IMR-90 (cell line): ENCODE measurements around the gene GPC5. TPM values are rescaled to one million over a fixed set of nuclear protein-coding genes. Genes with fewer than 3 reads are reported as not detected.

Experiments
- ATAC-seq: fragments of 200-7000 bp; cut with Tn5 transposase; 2 replicates; pipeline ENCODE4 v1.9.1; 2020; ENCODE audit warnings: low read depth, mild to moderate bottlenecking, moderate library complexity
- BruUV-seq: library from RNA; stranded (reverse); fragments of 400-500 nt; replicated peaks from 2 replicates; lab custom pipeline; 2021; lab: Mats Ljungman, UMichigan
- CTCF ChIA-PET: fragments of 300-600 bp; formaldehyde crosslinking; extraction: SDS; loops from one replicate; lab custom pipeline; 2021; ENCODE audit warnings: antibody characterized with exemption; lab: Yijun Ruan, JAX
- POLR2A ChIA-PET: fragments of 300-600 bp; sonication (Branson Sonifier 250); formaldehyde crosslinking; loops from one replicate; lab custom pipeline; 2022; ENCODE audit warnings: antibody characterized with exemption; ENCODE audit not compliant: unreplicated experiment; lab: Charles Lee
- DNase-seq: peaks from one replicate; pipeline ENCODE4 v3.0.0; 2013
- H2AFZ ChIP-seq: replicated peaks from 2 replicates; pipeline ENCODE3; 2013; ENCODE audit warnings: low read length, mild to moderate bottlenecking; ENCODE audit not compliant: poor library complexity
- H2AK5ac ChIP-seq: 2 replicates; pipeline ENCODE4 v1.6.1; 2013; ENCODE audit warnings: low read depth, low read length, inconsistent platforms
- H2AK9ac ChIP-seq: replicated peaks from 2 replicates; pipeline ENCODE3; 2013; ENCODE audit warnings: mild to moderate bottlenecking, low read depth, low read length, moderate library complexity; ENCODE audit not compliant: poor library complexity
- H2BK120ac ChIP-seq: 2 replicates; pipeline ENCODE4 v1.6.1; 2013; ENCODE audit warnings: low read depth, low read length, inconsistent platforms
- H2BK15ac ChIP-seq: 3 replicates; pipeline ENCODE4 v1.6.1; 2013; ENCODE audit warnings: low read depth, low read length, inconsistent platforms
- H2BK20ac ChIP-seq: 2 replicates; pipeline ENCODE4 v1.6.1; 2013; ENCODE audit warnings: low read depth, mild to moderate bottlenecking, inconsistent platforms, low read length, moderate library complexity
- H2BK5ac ChIP-seq: 2 replicates; pipeline ENCODE4 v1.6.1; 2013; ENCODE audit warnings: mild to moderate bottlenecking, low read depth, low read length, inconsistent platforms; ENCODE audit not compliant: poor library complexity, severe bottlenecking
- H3K14ac ChIP-seq: replicated peaks from 2 replicates; pipeline ENCODE4 v1.6.1; 2013; ENCODE audit warnings: low read depth, low read length, inconsistent platforms
- H3K18ac ChIP-seq: 2 replicates; pipeline ENCODE4 v1.6.1; 2013; ENCODE audit warnings: low read depth, low read length, control low read depth
- H3K23ac ChIP-seq: 2 replicates; pipeline ENCODE4 v1.6.1; 2013; ENCODE audit warnings: low read depth, low read length, inconsistent platforms
- H3K27ac ChIP-seq: 2 replicates; pipeline ENCODE4 v1.5.1; 2013; ENCODE audit warnings: mild to moderate bottlenecking, control low read depth, low read length; ENCODE audit not compliant: insufficient read depth
- H3K27me3 ChIP-seq: 2 replicates; pipeline ENCODE4 v1.6.1; 2013; ENCODE audit warnings: low read length; ENCODE audit not compliant: control insufficient read depth, insufficient read depth
- H3K36me3 ChIP-seq: 2 replicates; pipeline ENCODE4 v1.6.1; 2013; ENCODE audit warnings: low read length, mixed read lengths; ENCODE audit not compliant: control insufficient read depth, insufficient read depth
- H3K4ac ChIP-seq: 2 replicates; pipeline ENCODE4 v1.6.1; 2013; ENCODE audit warnings: low read depth, low read length, inconsistent platforms
- H3K4me1 ChIP-seq: 2 replicates; pipeline ENCODE4 v1.6.1; 2013; ENCODE audit warnings: low read length, mixed read lengths; ENCODE audit not compliant: control insufficient read depth, insufficient read depth
- H3K4me2 ChIP-seq: 2 replicates; pipeline ENCODE4 v1.6.1; 2013; ENCODE audit warnings: low read depth, mild to moderate bottlenecking, control low read depth, low read length, moderate library complexity
- H3K4me3 ChIP-seq: 2 replicates; pipeline ENCODE4 v1.5.1; 2013; ENCODE audit warnings: low read depth, mild to moderate bottlenecking, control low read depth, low read length, moderate library complexity; ENCODE audit not compliant: insufficient read depth
- H3K56ac ChIP-seq: 2 replicates; pipeline ENCODE4 v1.6.1; 2013; ENCODE audit warnings: low read length, inconsistent platforms; ENCODE audit not compliant: insufficient read depth; ENCODE audit errors: extremely low read depth
- H3K79me1 ChIP-seq, 2 experiments: 2 replicates each; pipeline ENCODE4 v1.6.1; 2013; ENCODE audit warnings: low read length in 2 of 2, inconsistent platforms in 1 of 2, low read depth in 1 of 2
- H3K9ac ChIP-seq: 2 replicates; pipeline ENCODE4 v1.6.1; 2013; ENCODE audit warnings: low read depth, low read length, control low read depth
- H3K9me1 ChIP-seq: 2 replicates; pipeline ENCODE4 v1.6.1; 2013; ENCODE audit warnings: low read length, inconsistent platforms; ENCODE audit not compliant: insufficient read depth
- H3K9me3 ChIP-seq: 2 replicates; pipeline ENCODE4 v1.6.1; 2013; ENCODE audit warnings: low read length; ENCODE audit not compliant: control insufficient read depth, insufficient read depth
- H4K20me1 ChIP-seq: 2 replicates; pipeline ENCODE4 v1.6.1; 2013; ENCODE audit warnings: low read length, inconsistent platforms; ENCODE audit not compliant: insufficient read depth
- H4K5ac ChIP-seq: 2 replicates; pipeline ENCODE4 v1.6.1; 2013; ENCODE audit warnings: mild to moderate bottlenecking, low read depth, low read length, control low read depth
- H4K8ac ChIP-seq, 2 experiments: 2 replicates each; pipeline ENCODE4 v1.6.1; 2013; ENCODE audit warnings: low read depth in 2 of 2, low read length in 2 of 2, control low read depth in 1 of 2, inconsistent platforms in 1 of 2
- H4K91ac ChIP-seq: 2 replicates; pipeline ENCODE4 v1.6.1; 2013; ENCODE audit warnings: low read depth, low read length, inconsistent platforms; ENCODE audit not compliant: insufficient read depth
- BHLHE40 ChIP-seq: fragments of 150-350 bp; IDR thresholded peaks from 2 replicates; pipeline ENCODE4 v1.6.1; 2016; ENCODE audit warnings: mild to moderate bottlenecking, low read depth, low read length
- FOS ChIP-seq: fragments of 150-350 bp; IDR thresholded peaks from 2 replicates; pipeline ENCODE4 v1.6.1; 2016; ENCODE audit warnings: low read depth, low read length
- MAFK ChIP-seq: IDR thresholded peaks from 2 replicates; pipeline ENCODE4 v1.6.1; 2012; ENCODE audit warnings: low read depth, low read length, improper control_type of control experiment
- MAZ ChIP-seq: IDR thresholded peaks from 2 replicates; pipeline ENCODE4 v1.6.1; 2012; ENCODE audit warnings: low read depth, mild to moderate bottlenecking, low read length, improper control_type of control experiment, moderate library complexity, borderline replicate concordance
- NFE2L2 ChIP-seq: fragments of 150-350 bp; IDR thresholded peaks from 2 replicates; pipeline ENCODE4 v1.6.1; 2016; ENCODE audit warnings: low read depth, mild to moderate bottlenecking, low read length
- USF2 ChIP-seq: fragments of 150-350 bp; IDR thresholded peaks from 2 replicates; pipeline ENCODE4 v1.6.1; 2017; ENCODE audit warnings: mild to moderate bottlenecking, antibody characterized with exemption, low read length, low read depth
- WGBS, 2 experiments: methylation state at CpG; one replicate each; pipeline versions ENCODE4 v1.1.5 to v1.1.7; 2013; ENCODE audit warnings: missing lambda C conversion rate in 2 of 2; ENCODE audit not compliant: insufficient read length in 1 of 2; ENCODE audit errors: extremely low coverage in 2 of 2; 5-methylcytosine and 5-hydroxymethylcytosine counted together
- dilution Hi-C: fragments of 300-500 bp; cut with HindIII; formaldehyde crosslinking; loops from one replicate; pipeline ENCODE4 v1.14.3; 2018; ENCODE audit warnings: low sequenced_read_pairs; ENCODE audit not compliant: unreplicated experiment
- in situ Hi-C: fragments of 300-500 bp; cut with MboI; formaldehyde crosslinking; loops from 3 replicates; pipeline ENCODE4 v1.14.3; 2019; ENCODE audit warnings: low sequenced_read_pairs, inconsistent platforms, mixed read lengths
- intact Hi-C: fragments of 100-400 bp; cut with micrococcal nuclease; formaldehyde crosslinking; loops from 2 replicates; pipeline ENCODE4 v1.10.0; 2022
- polyA plus RNA-seq, 3 experiments: library from polyadenylated mRNA; depleted of rRNA; stranded (reverse); fragments of >200 nt; gene quantifications; 2 replicates each; pipeline ENCODE4 v1.2.3, GENCODE V29; 2012; ENCODE audit warnings: low replicate concordance in 1 of 3
- total RNA-seq: library from RNA; depleted of rRNA; stranded (reverse); fragments of >200 nt; gene quantifications from 2 replicates; pipeline ENCODE4 v1.2.3, GENCODE V29; 2012

Gene GPC5
- total and polyA plus RNA-seq, 2 of the 4 experiments (the other 2 are of a cell fraction): 0.94 to 1.8 TPM

- 62% methylated on average over 1 of the region's 3 CpGs; no CpG with 5 or more reads in 1 of the 2 experiments for WGBS, 2 experiments
- dilution Hi-C loops: no loop called here
- no peaks in the 10 kb centered on the region for H3K27me3 ChIP-seq
These were observed 286.3 kb downstream of the GPC5 start for GRCh38 chr13:91684746-91685145.

More at GRCh38 chr13:91684746-91685145, 286.3 kb downstream of the GPC5 start:
- Histone ChIP-seq H2BK5ac (no peak overlapping the region), H3K9ac (no peak overlapping the region), H2BK15ac (no peak overlapping the region), H3K27ac (no peak overlapping the region), H3K4me1 (no peaks in the 10 kb centered on the region), H4K91ac (no peak overlapping the region), H2AK9ac (no peak overlapping the region), H3K18ac (no peak overlapping the region), H2BK20ac (no peak overlapping the region), H3K23ac (no peak overlapping the region), H3K14ac (no peak overlapping the region), H4K20me1 (no peaks in the 10 kb centered on the region), H3K9me3 (no peaks in the 10 kb centered on the region), H3K4me2 (no peak overlapping the region), H4K5ac (no peak overlapping the region), H4K8ac (no peak overlapping the region), H2AK5ac (no peak overlapping the region), H3K4me3 (no peak overlapping the region), H3K9me1 (no peaks in the 10 kb centered on the region), H3K36me3 (no peaks in the 10 kb centered on the region), H3K79me1 (no peaks in the 10 kb centered on the region), H2BK120ac (no peak overlapping the region), H3K4ac (no peak overlapping the region), H2AFZ (no peak overlapping the region), H3K56ac (no peak overlapping the region)
- no peak for ATAC-seq
- ChIA-PET CTCF (no interaction called here), POLR2A (no interaction called here)
- intact Hi-C loops: no loop called here
- DNase-seq: no peak
- no peak for TF ChIP-seq FOS
- no peak for TF ChIP-seq USF2
- TF ChIP-seq MAFK: peak; percentile 83
- no peak for TF ChIP-seq BHLHE40
- no peak for TF ChIP-seq MAZ
- TF ChIP-seq NFE2L2: no peak
- no TSS peak for BruUV-seq
- in situ Hi-C loops: no loop called here
